ENCODE measurements around the gene BET1L.

Gene BET1L

DNA sequence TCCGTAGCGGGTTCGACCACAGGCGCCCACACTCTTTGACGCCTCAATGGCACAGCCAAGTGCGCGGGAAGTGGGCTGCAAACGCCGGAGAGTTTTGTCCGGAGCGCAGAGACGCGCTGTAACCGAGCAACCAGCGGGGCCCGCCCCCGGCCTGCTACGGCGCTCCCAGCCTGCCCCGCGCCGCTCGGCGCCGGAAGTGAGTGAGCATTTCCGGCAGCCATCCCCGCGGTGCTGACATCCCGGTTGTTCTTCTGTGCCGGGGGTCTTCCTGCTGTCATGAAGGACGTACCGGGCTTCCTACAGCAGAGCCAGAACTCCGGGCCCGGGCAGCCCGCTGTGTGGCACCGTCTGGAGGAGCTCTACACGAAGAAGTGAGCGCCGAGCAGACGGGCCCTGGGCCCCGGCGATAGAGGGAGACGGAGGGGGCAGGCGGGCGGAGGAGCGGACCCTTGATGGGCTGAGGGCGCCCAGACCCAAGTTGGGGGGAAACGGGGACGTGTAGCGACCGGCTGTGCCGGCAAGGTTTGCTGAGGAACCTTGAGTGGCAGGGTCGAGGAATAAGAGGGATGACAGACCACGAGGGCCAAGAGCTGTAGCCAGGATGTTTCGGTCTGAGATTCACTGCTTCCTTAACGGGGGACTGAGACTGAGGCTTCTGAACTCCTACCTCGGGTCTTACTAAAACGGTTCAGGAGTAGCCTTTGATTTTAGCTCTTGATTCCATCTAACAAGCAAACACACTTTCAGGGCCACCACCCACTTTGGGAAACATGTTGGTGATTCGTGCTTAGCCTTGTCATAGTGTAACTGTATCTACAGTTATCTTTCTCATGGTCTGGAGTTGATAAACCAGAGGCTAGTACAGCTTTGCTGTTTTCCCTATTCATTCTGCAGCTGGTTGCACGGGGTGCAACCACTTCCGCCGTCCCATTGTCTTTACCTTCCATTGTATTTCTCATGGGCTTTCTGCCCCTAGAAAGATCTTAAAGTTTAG is 29.9 kb upstream of the BET1L start, which contains the start of gene PSMD13:
TSS of gene PSMD13 (plus strand) at position 203 of the 994 bp plus-strand sequence. CDS start at position 277, 74 bp downstream.
- TF ChIP-seq, protein P1, sequence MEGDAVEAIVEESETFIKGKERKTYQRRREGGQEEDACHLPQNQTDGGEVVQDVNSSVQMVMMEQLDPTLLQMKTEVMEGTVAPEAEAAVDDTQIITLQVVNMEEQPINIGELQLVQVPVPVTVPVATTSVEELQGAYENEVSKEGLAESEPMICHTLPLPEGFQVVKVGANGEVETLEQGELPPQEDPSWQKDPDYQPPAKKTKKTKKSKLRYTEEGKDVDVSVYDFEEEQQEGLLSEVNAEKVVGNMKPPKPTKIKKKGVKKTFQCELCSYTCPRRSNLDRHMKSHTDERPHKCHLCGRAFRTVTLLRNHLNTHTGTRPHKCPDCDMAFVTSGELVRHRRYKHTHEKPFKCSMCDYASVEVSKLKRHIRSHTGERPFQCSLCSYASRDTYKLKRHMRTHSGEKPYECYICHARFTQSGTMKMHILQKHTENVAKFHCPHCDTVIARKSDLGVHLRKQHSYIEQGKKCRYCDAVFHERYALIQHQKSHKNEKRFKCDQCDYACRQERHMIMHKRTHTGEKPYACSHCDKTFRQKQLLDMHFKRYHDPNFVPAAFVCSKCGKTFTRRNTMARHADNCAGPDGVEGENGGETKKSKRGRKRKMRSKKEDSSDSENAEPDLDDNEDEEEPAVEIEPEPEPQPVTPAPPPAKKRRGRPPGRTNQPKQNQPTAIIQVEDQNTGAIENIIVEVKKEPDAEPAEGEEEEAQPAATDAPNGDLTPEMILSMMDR (IDR thresholded peaks at IDR 0.05; ENCODE audit: insufficient read depth, low read depth, low read length, missing control alignments): no peak
- H3K4me3 ChIP-seq (ENCODE audit: low read length): peak within 1 kb of the TSS; percentile 98
- peak; percentile 81 for DNase-seq (ENCODE audit: low read depth)

DNA sequence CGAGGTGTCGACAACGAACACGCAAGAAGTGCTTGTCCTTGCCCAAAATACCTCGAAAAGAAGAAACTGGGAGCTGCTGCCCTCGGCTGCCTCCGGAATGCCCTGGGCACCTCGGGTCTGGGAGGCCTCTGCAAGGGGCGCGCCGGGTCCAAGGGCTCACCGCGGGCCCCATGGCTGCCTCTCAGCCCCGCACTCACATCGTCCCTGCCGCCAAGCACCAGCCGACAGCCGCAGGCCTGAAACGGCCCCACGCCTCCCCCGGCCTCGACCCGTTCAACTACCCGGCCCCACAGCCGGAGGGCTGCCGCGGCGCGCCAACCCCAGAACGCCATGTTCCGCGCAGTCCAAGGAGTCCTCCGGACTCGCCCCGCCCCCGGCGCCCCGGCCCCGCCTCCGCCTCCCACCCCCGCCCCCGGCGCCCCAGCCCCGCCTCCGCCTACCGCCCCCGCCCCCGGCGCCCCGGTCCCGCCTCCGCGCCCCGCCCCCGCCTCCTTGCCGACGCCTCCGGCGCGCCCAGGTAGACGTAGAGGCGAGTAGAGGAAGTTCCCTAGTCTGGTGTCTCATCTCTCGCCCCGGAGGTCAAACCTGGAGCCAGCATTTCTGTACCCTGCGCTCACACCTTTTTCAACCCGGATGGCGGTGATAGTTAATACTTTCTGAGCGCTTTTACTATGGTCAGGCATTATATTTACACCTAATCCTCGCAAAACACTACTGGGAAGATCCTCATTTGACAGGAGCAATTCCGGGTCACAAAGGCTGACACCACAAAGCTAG is 29.0 kb upstream of the BET1L start, which contains the start of gene SIRT3:
TSS of gene SIRT3 (minus strand) at position 346 of the 777 bp plus-strand sequence. CDS start at position 332, 14 bp downstream.
- H3K4me3 ChIP-seq (ENCODE audit: low read length): peak within 1 kb of the TSS; percentile 98
- DNase-seq (ENCODE audit: low read depth): peak; percentile 89

DNA sequence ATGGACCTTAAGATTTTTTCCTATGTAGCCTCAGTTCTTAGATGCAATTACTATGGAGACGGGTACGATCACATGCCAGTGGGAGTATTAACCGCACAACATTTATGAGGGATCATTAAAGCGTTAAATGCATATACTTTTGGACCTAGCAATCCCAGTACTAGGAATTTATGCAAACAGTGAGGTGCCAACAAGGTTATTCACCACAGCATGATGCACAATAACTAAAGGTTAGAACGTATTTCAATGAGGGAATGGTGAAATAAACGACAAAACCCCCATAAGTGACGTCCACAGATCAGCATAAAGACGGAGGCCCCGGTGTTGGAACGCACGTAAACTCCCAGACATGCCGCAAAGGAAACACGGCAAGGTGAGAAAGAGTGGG is 28.4 kb upstream of the BET1L start:
- TF ChIP-seq, protein P1 (IDR thresholded peaks at IDR 0.05; ENCODE audit: insufficient read depth, low read depth, low read length, missing control alignments): no peak
- peak; percentile 45 for DNase-seq (ENCODE audit: low read depth)
- H3K4me3 ChIP-seq (ENCODE audit: low read length): peak overlapping the region; percentile 83

More for the DNA sequence above, 29.0 kb upstream of the BET1L start, which contains the start of gene SIRT3:
- TF ChIP-seq, protein P1 (IDR thresholded peaks at IDR 0.05; ENCODE audit: insufficient read depth, low read depth, low read length, missing control alignments): peak; percentile 8

DNA sequence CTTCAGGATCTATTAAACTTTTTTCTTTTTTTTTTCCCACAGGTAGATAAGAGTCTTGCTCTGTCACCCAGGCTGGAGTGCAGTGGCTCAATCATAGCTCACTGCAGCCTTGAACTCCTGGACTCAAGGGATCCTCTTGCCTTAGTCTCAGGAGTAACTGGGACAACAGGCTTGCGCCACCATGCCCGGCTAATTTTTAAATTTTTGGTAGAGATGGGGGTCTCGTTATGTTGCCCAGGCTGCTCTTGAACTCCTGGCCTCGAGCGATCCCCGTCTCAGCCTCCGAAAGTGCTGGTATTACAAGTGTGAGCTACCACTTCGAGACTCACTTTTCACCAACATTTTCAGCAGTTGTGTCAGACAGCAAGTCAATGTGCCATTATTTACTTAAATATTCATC is 28.0 kb upstream of the BET1L start:
- H3K4me3 ChIP-seq (ENCODE audit: low read length): peak overlapping the region; percentile 83
- no peak for DNase-seq (ENCODE audit: low read depth)
- TF ChIP-seq, protein P1 (IDR thresholded peaks at IDR 0.05; ENCODE audit: insufficient read depth, low read depth, low read length, missing control alignments): no peak

DNA sequence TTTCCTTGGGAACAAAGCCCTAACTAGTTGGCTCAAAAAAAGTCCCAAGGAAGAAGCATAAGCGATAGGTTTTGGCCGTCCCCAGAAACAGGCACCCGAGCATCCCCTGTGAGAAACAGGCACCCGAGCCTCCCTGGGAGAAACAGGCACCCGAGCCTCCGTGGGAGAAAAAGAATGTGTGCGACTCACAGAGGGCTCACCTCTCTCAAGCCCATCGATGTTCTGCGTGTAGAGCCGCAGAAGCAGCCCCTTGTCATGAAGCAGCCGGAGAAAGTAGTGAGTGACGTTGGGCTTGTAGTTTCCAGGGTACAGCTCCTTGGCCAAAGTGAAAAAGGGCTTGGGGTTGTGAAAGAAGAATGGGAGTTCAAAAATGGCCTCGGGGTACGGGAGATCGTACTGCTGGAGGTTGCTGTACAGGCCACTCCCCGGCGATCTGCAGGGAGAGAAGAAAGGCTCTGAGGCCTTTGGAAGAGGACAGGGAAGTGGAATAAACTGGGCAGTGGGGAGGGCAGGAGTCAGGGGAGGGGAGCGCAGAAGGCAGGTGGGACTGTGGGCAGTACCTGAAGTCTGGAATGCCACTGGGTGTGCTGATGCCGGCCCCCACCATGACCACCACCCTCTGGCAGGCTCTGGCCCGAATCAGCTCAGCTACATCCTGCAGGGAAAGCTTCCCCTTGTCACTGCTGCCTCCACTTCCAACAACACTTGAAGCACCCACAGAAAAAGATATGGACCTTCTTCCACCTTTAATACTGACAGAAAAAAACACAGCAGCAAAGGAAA is 25.8 kb upstream of the BET1L start:
- H3K4me3 ChIP-seq (ENCODE audit: low read length): no peak overlapping the region
- DNase-seq (ENCODE audit: low read depth): no peak
- TF ChIP-seq, protein P1 (IDR thresholded peaks at IDR 0.05; ENCODE audit: insufficient read depth, low read depth, low read length, missing control alignments): no peak

DNA sequence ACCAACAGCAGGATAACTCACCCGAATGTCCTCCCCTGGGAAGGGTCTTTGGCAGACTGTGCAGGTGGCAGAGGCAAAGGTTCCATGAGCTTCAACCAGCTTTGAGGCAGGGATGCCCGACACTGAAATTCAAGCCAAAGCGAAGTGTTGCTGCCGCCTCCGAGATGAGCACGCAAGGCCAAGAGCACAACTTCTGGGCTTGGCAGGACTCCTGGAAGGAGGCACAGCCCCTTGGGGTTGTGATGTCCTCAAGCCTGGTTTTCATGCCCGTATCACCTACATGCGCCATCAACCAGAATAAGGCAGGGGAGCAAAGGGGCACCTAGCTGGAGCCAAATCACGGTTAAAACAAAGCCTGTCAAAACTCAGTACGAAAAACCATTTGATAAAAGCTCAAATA is 23.2 kb upstream of the BET1L start:
- TF ChIP-seq, protein P1 (IDR thresholded peaks at IDR 0.05; ENCODE audit: insufficient read depth, low read depth, low read length, missing control alignments): no peak
- no peak for DNase-seq (ENCODE audit: low read depth)
- no peak overlapping the region for H3K4me3 ChIP-seq (ENCODE audit: low read length)

Data from epithelial cell of esophagus (primary cell).